ENCODE data around the gene NPW. TPM values are rescaled to one million over a fixed set of nuclear protein-coding genes. Genes with fewer than 3 reads are reported as not detected.

Gene NPW
- total RNA-seq, 3 donors from 2014 or later = not detected

DNA sequence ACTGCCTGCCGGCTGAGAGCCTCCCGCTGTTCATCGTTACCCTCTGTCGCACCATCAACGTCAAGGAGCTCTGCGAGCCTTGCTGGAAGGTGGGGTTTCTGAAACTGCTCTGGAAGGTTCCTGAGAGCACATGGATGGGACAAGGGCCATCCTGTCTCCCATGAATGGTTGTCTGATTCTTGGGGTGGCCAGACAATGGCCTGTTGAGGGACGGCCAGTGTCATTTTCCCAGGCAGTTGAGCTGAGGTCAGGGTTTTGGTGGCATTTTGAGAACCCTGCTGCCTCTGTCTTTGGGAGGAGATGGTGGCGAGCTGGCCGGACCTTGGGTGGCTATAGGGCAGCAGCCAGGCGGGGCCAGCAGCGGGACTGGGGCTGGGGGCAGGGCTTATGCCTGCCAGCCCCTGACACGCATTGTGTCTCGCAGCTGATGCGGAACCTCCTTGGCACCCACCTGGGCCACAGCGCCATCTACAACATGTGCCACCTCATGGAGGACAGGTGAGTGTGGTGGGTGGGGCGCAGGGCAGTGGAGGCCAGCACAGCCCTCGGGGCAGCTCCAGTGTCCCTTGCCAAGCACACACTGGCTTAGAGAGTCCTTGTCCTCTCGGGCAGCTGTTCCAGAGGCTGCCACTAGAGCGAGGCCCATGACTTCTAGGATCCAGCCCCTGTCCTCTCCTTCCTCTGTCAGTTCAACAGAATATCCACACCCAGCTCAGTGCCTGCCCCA is 37.3 kb downstream of the NPW start:
- no peaks in the 10 kb centered on the region for H3K9me3 ChIP-seq
- peak in 1 of 3 donors; percentile 16 for TF ChIP-seq CTCF (IDR thresholded peaks at IDR 0.05)
- no peak for TF ChIP-seq POLR2A (IDR thresholded peaks at IDR 0.05)
- no peaks in the 10 kb centered on the region for H3K4me1 ChIP-seq
- no peak for DNase-seq (ENCODE audit: low spot score in 2 of 2)
- intact Hi-C loops (cut with DNase I; ENCODE audit: low total_unique reads) = no loop called here
- no peaks in the 10 kb centered on the region for H3K27me3 ChIP-seq
- H3K36me3 ChIP-seq = no peaks in the 10 kb centered on the region
- no peak overlapping the region for H3K4me3 ChIP-seq
- H3K27ac ChIP-seq = no peak overlapping the region

- Histone ChIP-seq H3K27ac (no peak overlapping the region), H3K4me3 (no peak overlapping the region), H3K27me3 (no peaks in the 10 kb centered on the region), H3K9me3 (no peaks in the 10 kb centered on the region), H3K36me3 (no peaks in the 10 kb centered on the region), H3K4me1 (no peaks in the 10 kb centered on the region)
- no peak for TF ChIP-seq POLR2A (IDR thresholded peaks at IDR 0.05)
- TF ChIP-seq POLR2AphosphoS5 (IDR thresholded peaks at IDR 0.05) = no peak
- TF ChIP-seq CTCF (IDR thresholded peaks at IDR 0.05) = no peak
- intact Hi-C loops (cut with DNase I; ENCODE audit: low total_unique reads) = no loop called here
- no peak for DNase-seq (ENCODE audit: low spot score in 2 of 2)
These were observed 37.9 kb downstream of the NPW start for GRCh38 chr16:2057438-2057837.

DNA sequence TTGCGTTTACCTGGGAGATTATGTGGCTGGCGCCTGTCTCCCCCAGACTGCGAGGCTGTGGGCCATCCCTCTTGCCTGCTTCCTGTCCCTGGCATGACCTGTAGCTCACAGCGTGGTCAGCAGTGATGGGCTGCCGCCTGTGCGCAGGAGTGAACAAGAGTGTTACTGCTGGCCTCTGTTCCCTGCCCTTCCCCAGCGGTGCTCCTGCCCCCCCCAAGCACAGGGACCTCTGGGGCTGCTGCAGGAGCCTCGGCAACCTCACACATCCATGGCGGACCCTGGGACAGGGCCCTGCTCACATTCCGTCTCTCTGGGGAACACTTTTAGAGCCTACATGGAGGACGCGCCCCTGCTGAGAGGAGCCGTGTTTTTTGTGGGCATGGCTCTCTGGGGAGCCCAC is 38.8 kb downstream of the NPW start:
- Histone ChIP-seq H3K27ac (no peak overlapping the region), H3K4me1 (no peaks in the 10 kb centered on the region), H3K36me3 (no peaks in the 10 kb centered on the region), H3K4me3 (no peak overlapping the region), H3K27me3 (no peaks in the 10 kb centered on the region), H3K9me3 (no peaks in the 10 kb centered on the region)
- intact Hi-C loops (cut with DNase I; ENCODE audit: low total_unique reads) = no loop called here
- DNase-seq (ENCODE audit: low spot score in 2 of 2) = no peak
- no peak for TF ChIP-seq CTCF (IDR thresholded peaks at IDR 0.05)
- no peak for TF ChIP-seq POLR2AphosphoS5 (IDR thresholded peaks at IDR 0.05)
- no peak for TF ChIP-seq POLR2A (IDR thresholded peaks at IDR 0.05)

- intact Hi-C loops (cut with DNase I; ENCODE audit: low total_unique reads) = no loop called here
- Histone ChIP-seq H3K4me3 (no peak overlapping the region), H3K27ac (no peak overlapping the region), H3K36me3 (no peaks in the 10 kb centered on the region), H3K9me3 (no peaks in the 10 kb centered on the region), H3K4me1 (no peaks in the 10 kb centered on the region), H3K27me3 (no peaks in the 10 kb centered on the region)
- no peak for DNase-seq (ENCODE audit: low spot score in 2 of 2)
- TF ChIP-seq POLR2AphosphoS5 (IDR thresholded peaks at IDR 0.05) = no peak
- no peak for TF ChIP-seq POLR2A (IDR thresholded peaks at IDR 0.05)
- no peak for TF ChIP-seq CTCF (IDR thresholded peaks at IDR 0.05)
These were observed 39.3 kb downstream of the NPW start for GRCh38 chr16:2058872-2059271.

DNA sequence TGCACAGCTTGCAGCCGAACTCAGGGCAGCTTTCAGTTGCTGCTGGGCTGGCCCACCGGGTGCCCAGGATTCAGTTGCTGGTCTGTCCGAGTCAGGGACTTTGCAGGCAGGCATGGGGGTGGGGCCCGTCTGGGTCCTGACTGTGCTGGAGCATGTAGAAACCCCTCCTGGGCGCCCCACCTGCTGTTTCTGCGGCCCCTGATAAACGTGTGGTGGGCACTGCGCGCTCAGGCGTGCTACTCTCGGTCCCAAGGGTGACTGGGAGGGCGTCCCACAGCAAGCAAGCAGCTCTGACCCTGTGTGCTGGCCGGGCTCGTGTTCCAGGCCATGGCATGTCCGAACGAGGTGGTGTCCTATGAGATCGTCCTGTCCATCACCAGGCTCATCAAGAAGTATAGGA is 40.8 kb downstream of the NPW start:
- H3K36me3 ChIP-seq = no peaks in the 10 kb centered on the region
- H3K4me1 ChIP-seq = no peaks in the 10 kb centered on the region
- H3K4me3 ChIP-seq = no peak overlapping the region
- TF ChIP-seq POLR2A (IDR thresholded peaks at IDR 0.05) (no peak), POLR2AphosphoS5 (IDR thresholded peaks at IDR 0.05) (no peak), CTCF (IDR thresholded peaks at IDR 0.05) (no peak)
- no peak overlapping the region for H3K27ac ChIP-seq
- no peaks in the 10 kb centered on the region for H3K9me3 ChIP-seq
- intact Hi-C loops (cut with DNase I; ENCODE audit: low total_unique reads) = no loop called here
- DNase-seq (ENCODE audit: low spot score in 2 of 2) = no peak
- H3K27me3 ChIP-seq = no peaks in the 10 kb centered on the region

Data from breast epithelium (tissue), 4 donors.